Fibroblast of lung (primary cell): ENCODE data around the gene USH2A. TPM values are rescaled to one million over a fixed set of nuclear protein-coding genes. Genes with fewer than 3 reads are reported as not detected.

Source experiments
- DNase-seq, 2 donors: peaks; one replicate each; pipeline versions ENCODE4 v3.0.0 to v3.0.0-alpha.2; 2010; ENCODE audit warnings: low read depth in 2 of 2
- H2AFZ ChIP-seq: 2 replicates; pipeline ENCODE4 v1.5.1; 2012; ENCODE audit warnings: low read length, control low read depth, inconsistent platforms
- H3K27ac ChIP-seq: 2 replicates; pipeline ENCODE4 v1.5.1; 2011; ENCODE audit warnings: low read length, control low read depth; ENCODE audit not compliant: insufficient read depth
- H3K27me3 ChIP-seq: 2 replicates; pipeline ENCODE4 v1.5.1; 2011; ENCODE audit warnings: mild to moderate bottlenecking, low read length; ENCODE audit not compliant: control insufficient read depth, insufficient read depth
- H3K36me3 ChIP-seq: 2 replicates; pipeline ENCODE4 v1.5.1; 2011; ENCODE audit warnings: low read length; ENCODE audit not compliant: control insufficient read depth, insufficient read depth
- H3K4me1 ChIP-seq: 2 replicates; pipeline ENCODE4 v1.5.1; 2011; ENCODE audit warnings: low read length; ENCODE audit not compliant: control insufficient read depth, insufficient read depth; ENCODE audit errors: extremely low read depth
- H3K4me2 ChIP-seq: 2 replicates; pipeline ENCODE4 v1.5.1; 2011; ENCODE audit warnings: low read length, control low read depth; ENCODE audit not compliant: insufficient read depth; ENCODE audit errors: extremely low read depth
- H3K4me3 ChIP-seq, 4 experiments: fragments of 200-600 bp in 1 of 4; sonication (generic) in 1 of 4; replicated peaks in 1 of 4; 2 replicates each; pipeline ENCODE4 v1.5.1; 2011 to 2016; ENCODE audit warnings: low read length in 4 of 4, low read depth in 3 of 4, mild to moderate bottlenecking in 3 of 4, control low read depth in 2 of 4, inconsistent platforms in 1 of 4, mixed read lengths in 1 of 4; ENCODE audit not compliant: insufficient read depth in 1 of 4; ENCODE audit errors: control extremely low read depth in 1 of 4
- H3K79me2 ChIP-seq: 2 replicates; pipeline ENCODE4 v1.5.1; 2012; ENCODE audit warnings: mild to moderate bottlenecking, low read length, inconsistent platforms; ENCODE audit not compliant: control insufficient read depth, insufficient read depth
- H3K9ac ChIP-seq: 2 replicates; pipeline ENCODE4 v1.5.1; 2011; ENCODE audit warnings: mild to moderate bottlenecking, low read length, control low read depth; ENCODE audit not compliant: insufficient read depth
- H3K9me3 ChIP-seq: 2 replicates; pipeline ENCODE4 v1.5.1; 2012; ENCODE audit warnings: low read depth, low read length; ENCODE audit not compliant: control insufficient read depth, insufficient read depth
- H4K20me1 ChIP-seq: 2 replicates; pipeline ENCODE4 v1.5.1; 2011; ENCODE audit warnings: low read length; ENCODE audit not compliant: control insufficient read depth, insufficient read depth; ENCODE audit errors: extremely low read depth
- CTCF ChIP-seq, 2 donors: IDR thresholded peaks in 1 of 2; conservative IDR thresholded peaks in 1 of 2; 1 replicate in 1 of 2; 2 replicates in 1 of 2; pipeline ENCODE4 v1.5.1; 2011 to 2012; ENCODE audit warnings: low read length in 2 of 2, control low read depth in 1 of 2, inconsistent platforms in 1 of 2, low read depth in 1 of 2, mild to moderate bottlenecking in 1 of 2
- EZH2 ChIP-seq: IDR thresholded peaks from 2 replicates; pipeline ENCODE4 v1.5.1; 2012; ENCODE audit warnings: low read length, control low read depth, mild to moderate bottlenecking; ENCODE audit errors: missing control alignments
- polyA plus RNA-seq, 2 donors: library from polyadenylated mRNA; depleted of rRNA in 1 of 2; stranded (reverse) in 1 of 2; unstranded in 1 of 2; fragments of >200 nt; gene quantifications; 2 replicates each; pipeline ENCODE4 v1.2.1, GENCODE V29; 2011 to 2012; ENCODE audit warnings: missing spikeins in 1 of 2
- total RNA-seq: library from RNA; depleted of rRNA; stranded (reverse); fragments of >200 nt; gene quantifications from 2 replicates; pipeline ENCODE4 v1.2.1, GENCODE V29; 2014

The USH2A gene
- total and polyA plus RNA-seq, 2 donors (not counting 1 experiment from before 2014, with no cell fraction given), result under 0.01 to 0.01 TPM

- Histone ChIP-seq H4K20me1 (no peaks in the 10 kb centered on the region), H3K4me2 (no peak overlapping the region), H3K9ac (no peak overlapping the region), H3K36me3 (no peaks in the 10 kb centered on the region), H3K4me3 (no peak overlapping the region), H3K27ac (no peak overlapping the region), H3K4me1 (no peaks in the 10 kb centered on the region), H3K9me3 (no peaks in the 10 kb centered on the region), H2AFZ (no peak overlapping the region), H3K27me3 (no peaks in the 10 kb centered on the region), H3K79me2 (no peaks in the 10 kb centered on the region)
- TF ChIP-seq EZH2, result no peak
- no peak for TF ChIP-seq CTCF (conservative IDR thresholded peaks at IDR 0.05 in 1 of 2, IDR thresholded peaks at IDR 0.05 in 1 of 2; ENCODE audit: low read depth in 1 of 2, low read length in 2 of 2)
- DNase-seq, result peak; percentile 27 to 55
These were observed 452.8 kb downstream of the USH2A start for GRCh38 chr1:215970406-215970805.

- no peak for DNase-seq
These were observed 459.6 kb downstream of the USH2A start for GRCh38 chr1:215963621-215964020.

DNA sequence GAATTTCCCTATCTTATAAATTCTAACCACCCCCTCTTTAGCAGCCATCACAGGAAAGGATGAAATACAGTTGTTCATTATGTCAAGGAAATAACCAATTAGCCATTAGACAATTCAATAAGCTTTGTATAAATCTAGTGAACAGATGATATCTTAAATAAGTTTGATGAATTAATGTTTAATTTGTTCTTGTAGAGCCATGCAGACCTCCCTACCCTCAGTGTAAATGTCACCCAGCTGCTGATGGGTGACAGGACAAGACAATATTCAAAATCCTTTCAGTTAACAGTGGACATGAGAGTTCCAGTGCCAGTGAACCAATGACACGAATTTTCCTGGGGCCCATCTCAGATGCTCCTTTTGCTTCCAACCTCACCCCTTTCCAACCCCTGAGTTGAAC lies 460.2 kb downstream of the USH2A start:
- TF ChIP-seq EZH2 (no peak), CTCF (conservative IDR thresholded peaks at IDR 0.05 in 1 of 2, IDR thresholded peaks at IDR 0.05 in 1 of 2; ENCODE audit: low read depth in 1 of 2, low read length in 2 of 2) (no peak)
- no peak overlapping the region for H3K9ac ChIP-seq
- no peaks in the 10 kb centered on the region for H3K79me2 ChIP-seq
- DNase-seq, result no peak
- H3K27ac ChIP-seq, result no peak overlapping the region
- H3K27me3 ChIP-seq, result no peaks in the 10 kb centered on the region
- no peak overlapping the region for H3K4me3 ChIP-seq
- no peaks in the 10 kb centered on the region for H4K20me1 ChIP-seq
- no peaks in the 10 kb centered on the region for H3K4me1 ChIP-seq
- H3K36me3 ChIP-seq, result no peaks in the 10 kb centered on the region
- no peak overlapping the region for H3K4me2 ChIP-seq
- no peak overlapping the region for H2AFZ ChIP-seq
- H3K9me3 ChIP-seq, result no peaks in the 10 kb centered on the region

More at GRCh38 chr1:215963621-215964020, 459.6 kb downstream of the USH2A start:
- Histone ChIP-seq H3K36me3 (no peaks in the 10 kb centered on the region), H3K4me3 (no peak overlapping the region), H2AFZ (no peak overlapping the region), H3K9me3 (no peaks in the 10 kb centered on the region), H3K79me2 (no peaks in the 10 kb centered on the region), H3K9ac (no peak overlapping the region), H4K20me1 (no peaks in the 10 kb centered on the region), H3K4me2 (no peak overlapping the region), H3K4me1 (no peaks in the 10 kb centered on the region), H3K27ac (no peak overlapping the region), H3K27me3 (no peaks in the 10 kb centered on the region)
- TF ChIP-seq EZH2, result no peak
- TF ChIP-seq CTCF (conservative IDR thresholded peaks at IDR 0.05 in 1 of 2, IDR thresholded peaks at IDR 0.05 in 1 of 2; ENCODE audit: low read depth in 1 of 2, low read length in 2 of 2), result no peak
